Nephron (organoid): ENCODE results near the gene BMP6.

ENCODE experiments used
- H3K27ac Mint-ChIP-seq, 3 experiments: 2 replicates each; pipeline ENCODE4 v1.8.0; 2020; ENCODE audit warnings: mixed read lengths in 3 of 3, mild to moderate bottlenecking in 2 of 3, moderate library complexity in 1 of 3
- H3K27me3 Mint-ChIP-seq: 2 replicates; pipeline ENCODE4 v1.8.0; 2021; ENCODE audit warnings: low read depth, mild to moderate bottlenecking, moderate library complexity, mixed read lengths
- H3K36me3 Mint-ChIP-seq: 2 replicates; pipeline ENCODE4 v1.8.0; 2020; ENCODE audit warnings: low read depth, mixed read lengths
- H3K4me1 Mint-ChIP-seq: 2 replicates; pipeline ENCODE4 v1.8.0; 2020; ENCODE audit warnings: mixed read lengths
- H3K4me3 Mint-ChIP-seq, 3 experiments: 2 replicates each; pipeline ENCODE4 v1.8.0; 2020; ENCODE audit warnings: mild to moderate bottlenecking in 3 of 3, mixed read lengths in 3 of 3, moderate library complexity in 2 of 3
- H3K9me3 Mint-ChIP-seq: 2 replicates; pipeline ENCODE4 v1.8.0; 2020; ENCODE audit warnings: mixed read lengths
- TF ChIP-seq, protein P1 (sequence below), 3 experiments: fragments of 200-600 bp; sonication (generic); IDR thresholded peaks; one replicate each; pipeline ENCODE4 v1.5.0; 2021; ENCODE audit warnings: antibody characterized with exemption in 3 of 3; ENCODE audit not compliant: unreplicated experiment in 3 of 3

BMP6 gene

DNA sequence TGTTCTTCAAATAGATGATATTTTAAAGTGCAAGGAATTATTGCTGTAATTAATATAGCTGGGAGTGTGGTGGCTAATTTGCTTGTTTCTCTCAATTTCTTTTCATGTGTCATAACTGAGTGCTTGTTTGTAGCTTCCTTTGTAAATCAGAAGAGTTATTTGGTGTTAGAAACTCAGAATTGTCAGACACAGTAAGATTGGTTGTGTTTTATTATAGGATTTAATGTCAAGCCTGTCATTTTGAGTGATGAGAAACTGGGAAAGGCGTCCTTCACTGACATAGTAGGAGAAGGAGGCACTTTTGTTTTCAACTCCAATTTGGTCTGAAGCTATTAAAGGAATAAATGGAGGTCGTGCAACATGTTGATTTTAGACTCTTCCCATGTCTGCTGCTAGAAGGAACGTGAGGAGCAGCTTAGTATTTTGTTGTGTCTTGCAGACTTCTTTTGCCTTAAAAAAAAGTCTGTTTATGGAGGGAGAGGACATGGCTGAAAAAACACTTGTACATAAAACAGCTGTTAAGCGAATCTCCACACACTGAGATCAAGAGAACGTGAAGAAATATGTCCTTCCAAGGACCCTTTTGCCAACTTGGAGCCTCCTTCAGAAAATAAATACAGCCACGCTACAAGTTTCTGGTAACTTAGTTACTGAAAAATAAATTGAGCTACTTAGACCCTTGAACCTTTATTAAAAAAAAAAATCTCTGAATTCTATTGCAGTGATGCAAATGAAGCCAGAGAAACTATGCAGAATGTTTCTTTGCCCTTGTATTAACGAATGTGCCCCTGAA is 59.5 kb downstream of the BMP6 start:
- peak overlapping the region in 2 of 3 experiments; percentile 42 to 58 for H3K4me3 Mint-ChIP-seq
- no peaks in the 10 kb centered on the region for H3K36me3 Mint-ChIP-seq
- H3K27me3 Mint-ChIP-seq = peaks cover 7% of the 10 kb centered on the region
- peak overlapping the region; percentile 63 to 73 (median 71) for H3K27ac Mint-ChIP-seq
- TF ChIP-seq, protein P1, sequence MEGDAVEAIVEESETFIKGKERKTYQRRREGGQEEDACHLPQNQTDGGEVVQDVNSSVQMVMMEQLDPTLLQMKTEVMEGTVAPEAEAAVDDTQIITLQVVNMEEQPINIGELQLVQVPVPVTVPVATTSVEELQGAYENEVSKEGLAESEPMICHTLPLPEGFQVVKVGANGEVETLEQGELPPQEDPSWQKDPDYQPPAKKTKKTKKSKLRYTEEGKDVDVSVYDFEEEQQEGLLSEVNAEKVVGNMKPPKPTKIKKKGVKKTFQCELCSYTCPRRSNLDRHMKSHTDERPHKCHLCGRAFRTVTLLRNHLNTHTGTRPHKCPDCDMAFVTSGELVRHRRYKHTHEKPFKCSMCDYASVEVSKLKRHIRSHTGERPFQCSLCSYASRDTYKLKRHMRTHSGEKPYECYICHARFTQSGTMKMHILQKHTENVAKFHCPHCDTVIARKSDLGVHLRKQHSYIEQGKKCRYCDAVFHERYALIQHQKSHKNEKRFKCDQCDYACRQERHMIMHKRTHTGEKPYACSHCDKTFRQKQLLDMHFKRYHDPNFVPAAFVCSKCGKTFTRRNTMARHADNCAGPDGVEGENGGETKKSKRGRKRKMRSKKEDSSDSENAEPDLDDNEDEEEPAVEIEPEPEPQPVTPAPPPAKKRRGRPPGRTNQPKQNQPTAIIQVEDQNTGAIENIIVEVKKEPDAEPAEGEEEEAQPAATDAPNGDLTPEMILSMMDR (IDR thresholded peaks at IDR 0.05; ENCODE audit: unreplicated experiment in 3 of 3) = no peak
- peaks cover 54% of the 10 kb centered on the region for H3K4me1 Mint-ChIP-seq
- no peaks in the 10 kb centered on the region for H3K9me3 Mint-ChIP-seq

- TF ChIP-seq, protein P1 (IDR thresholded peaks at IDR 0.05; ENCODE audit: unreplicated experiment in 3 of 3) = no peak
- H3K9me3 Mint-ChIP-seq = no peaks in the 10 kb centered on the region
- H3K36me3 Mint-ChIP-seq = no peaks in the 10 kb centered on the region
- peaks cover 54% of the 10 kb centered on the region for H3K4me1 Mint-ChIP-seq
- peak overlapping the region; percentile 63 to 73 (median 71) for H3K27ac Mint-ChIP-seq
- peaks cover 7% of the 10 kb centered on the region for H3K27me3 Mint-ChIP-seq
- peak overlapping the region in 1 of 3 experiments; percentile 58 for H3K4me3 Mint-ChIP-seq
Observed at GRCh38 chr6:7786214-7786661, 60.3 kb downstream of the BMP6 start.

- Mint-ChIP-seq H3K27ac (peak overlapping the region; percentile 52 to 73 (median 63)), H3K27me3 (peaks cover 2% of the 10 kb centered on the region), H3K4me3 (no peak overlapping the region), H3K36me3 (no peaks in the 10 kb centered on the region), H3K9me3 (no peaks in the 10 kb centered on the region), H3K4me1 (peaks cover 54% of the 10 kb centered on the region)
- TF ChIP-seq, protein P1 (IDR thresholded peaks at IDR 0.05; ENCODE audit: unreplicated experiment in 3 of 3) = no peak
Observed at GRCh38 chr6:7787137-7787608, 61.3 kb downstream of the BMP6 start.

GRCh38 chr6:7787731-7788130 is 61.8 kb downstream of the BMP6 start:
- H3K9me3 Mint-ChIP-seq = no peaks in the 10 kb centered on the region
- H3K4me3 Mint-ChIP-seq = no peak overlapping the region
- TF ChIP-seq, protein P1 (IDR thresholded peaks at IDR 0.05; ENCODE audit: unreplicated experiment in 3 of 3) = no peak
- H3K36me3 Mint-ChIP-seq = no peaks in the 10 kb centered on the region
- H3K4me1 Mint-ChIP-seq = peaks cover 51% of the 10 kb centered on the region
- peak overlapping the region in 1 of 3 experiments; percentile 73 for H3K27ac Mint-ChIP-seq
- H3K27me3 Mint-ChIP-seq = no peaks in the 10 kb centered on the region

DNA sequence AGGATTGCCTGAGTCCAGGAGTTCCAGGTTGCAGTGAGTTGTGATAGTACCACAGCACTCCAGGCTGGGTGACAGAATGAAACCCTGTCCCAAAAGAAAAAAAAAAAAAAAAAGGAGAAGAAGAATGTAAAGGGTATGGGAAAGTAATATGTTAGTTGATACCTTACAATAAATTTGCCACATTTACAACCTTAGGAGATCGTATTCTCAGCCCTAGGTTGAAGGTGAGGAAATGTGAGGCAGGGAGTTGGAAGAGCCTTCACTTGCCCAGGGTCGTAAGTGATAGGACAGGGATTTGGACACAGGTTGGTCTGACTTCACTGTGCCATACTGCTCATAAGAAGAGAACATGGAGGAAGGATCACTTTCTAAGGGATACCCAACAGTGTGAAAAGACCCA is 68.6 kb downstream of the BMP6 start:
- H3K9me3 Mint-ChIP-seq = no peaks in the 10 kb centered on the region
- no peaks in the 10 kb centered on the region for H3K4me1 Mint-ChIP-seq
- H3K27ac Mint-ChIP-seq = no peak overlapping the region
- no peaks in the 10 kb centered on the region for H3K36me3 Mint-ChIP-seq
- H3K27me3 Mint-ChIP-seq = peaks cover 4% of the 10 kb centered on the region
- no peak overlapping the region for H3K4me3 Mint-ChIP-seq
- TF ChIP-seq, protein P1 (IDR thresholded peaks at IDR 0.05; ENCODE audit: unreplicated experiment in 3 of 3) = no peak
